ENCODE data around the gene MZB1. TPM values are rescaled to one million over a fixed set of nuclear protein-coding genes. Genes with fewer than 3 reads are reported as not detected.
"Not testable (repeated sequence)": the region's sequence is repeated elsewhere in the genome, so short reads cannot be mapped to it uniquely, and the experiment has no call there.

The MZB1 gene
- total RNA-seq, 4 donors from 2014 or later: 1.3 to 5.6 TPM; not detected in 2

- peak; percentile 41 to 73 for DNase-seq
- no peaks in the 10 kb centered on the region for H3K27me3 ChIP-seq
- intact Hi-C loops (cut with DNase I; ENCODE audit: low total_unique reads): no loop called here
- peaks cover under 1 to 8% of the 10 kb centered on the region in 2 donors for H3K4me1 ChIP-seq
- TF ChIP-seq CTCF (IDR thresholded peaks at IDR 0.05) (no peak), POLR2A (IDR thresholded peaks at IDR 0.05) (no peak)
- H3K36me3 ChIP-seq: no peaks in the 10 kb centered on the region
- no peaks in the 10 kb centered on the region for H3K9me3 ChIP-seq
- peak overlapping the region; percentile 64 to 73 for H3K27ac ChIP-seq
- no peak overlapping the region for H3K4me3 ChIP-seq
These were observed 21.5 kb upstream of the MZB1 start for GRCh38 chr5:139410993-139411828.

- intact Hi-C loops (cut with DNase I; ENCODE audit: low total_unique reads): no loop called here
- H3K27me3 ChIP-seq: no peaks in the 10 kb centered on the region
- TF ChIP-seq CTCF (IDR thresholded peaks at IDR 0.05) (no peak), POLR2A (IDR thresholded peaks at IDR 0.05) (no peak)
- no peaks in the 10 kb centered on the region for H3K36me3 ChIP-seq
- peak in 1 of 2 donors; percentile 10 for DNase-seq
- peaks cover 0 to 8% of the 10 kb centered on the region in 2 donors for H3K4me1 ChIP-seq
- H3K9me3 ChIP-seq: no peaks in the 10 kb centered on the region
- no peak overlapping the region for H3K4me3 ChIP-seq
- H3K27ac ChIP-seq: peak overlapping the region; percentile 64 to 73
These were observed 20.6 kb upstream of the MZB1 start for GRCh38 chr5:139410121-139410992.

- H3K36me3 ChIP-seq; H3K4me3 ChIP-seq; intact Hi-C loops (cut with DNase I; ENCODE audit: low total_unique reads); H3K27me3 ChIP-seq; H3K4me1 ChIP-seq; H3K9me3 ChIP-seq: not testable (repeated sequence)
- H3K27ac ChIP-seq: peak overlapping the region in 1 of 2 donors; percentile 16
- DNase-seq: peak in 1 of 2 donors; percentile 6
These were observed 19.4 kb upstream of the MZB1 start for GRCh38 chr5:139409116-139409515.

- Histone ChIP-seq H3K36me3 (no peaks in the 10 kb centered on the region), H3K27ac (no peak overlapping the region), H3K4me3 (no peak overlapping the region), H3K4me1 (peaks cover 0 to 8% of the 10 kb centered on the region in 2 donors), H3K9me3 (no peaks in the 10 kb centered on the region), H3K27me3 (no peaks in the 10 kb centered on the region)
- DNase-seq: no peak
- TF ChIP-seq POLR2A (IDR thresholded peaks at IDR 0.05): no peak
- TF ChIP-seq CTCF (IDR thresholded peaks at IDR 0.05): no peak
- intact Hi-C loops (cut with DNase I; ENCODE audit: low total_unique reads): no loop called here
These were observed 18.5 kb upstream of the MZB1 start for GRCh38 chr5:139408191-139408590.

- Histone ChIP-seq H3K27ac (no peak overlapping the region), H3K4me3 (no peak overlapping the region), H3K4me1 (peaks cover 0 to 11% of the 10 kb centered on the region in 2 donors), H3K27me3 (no peaks in the 10 kb centered on the region), H3K9me3 (no peaks in the 10 kb centered on the region), H3K36me3 (no peaks in the 10 kb centered on the region)
- intact Hi-C loops (cut with DNase I; ENCODE audit: low total_unique reads): no loop called here
- no peak for DNase-seq
- TF ChIP-seq CTCF (IDR thresholded peaks at IDR 0.05) (no peak), POLR2A (IDR thresholded peaks at IDR 0.05) (no peak)
These were observed 17.8 kb upstream of the MZB1 start for GRCh38 chr5:139407517-139407916.
